Transverse colon (tissue), 4 donors: ENCODE results near the gene FBP2. TPM values are rescaled to one million over a fixed set of nuclear protein-coding genes. Genes with fewer than 3 reads are reported as not detected.

Source experiments
- DNase-seq: peaks from one replicate; pipeline ENCODE4 v3.0.0-alpha.2; 2019
- H3K27ac ChIP-seq, 4 donors: fragments of 200-600 bp; sonication (generic); 2 replicates each; pipeline ENCODE4 v1.5.1; 2016 to 2018; ENCODE audit warnings: inconsistent platforms in 4 of 4
- H3K27me3 ChIP-seq: fragments of 200-600 bp; sonication (generic); 2 replicates; pipeline ENCODE4 v1.5.1; 2017; ENCODE audit warnings: inconsistent platforms
- H3K36me3 ChIP-seq, 4 donors: fragments of 200-600 bp; sonication (generic); 2 replicates each; pipeline ENCODE4 v1.5.1; 2017 to 2019; ENCODE audit warnings: inconsistent platforms in 4 of 4
- H3K4me1 ChIP-seq, 4 donors: fragments of 200-600 bp; sonication (generic); 2 replicates each; pipeline ENCODE4 v1.5.1; 2017 to 2020; ENCODE audit warnings: inconsistent platforms in 4 of 4
- H3K4me3 ChIP-seq, 4 donors: fragments of 200-600 bp; sonication (generic); 1 replicate in 1 of 4; 2 replicates in 3 of 4; pipeline versions ENCODE4 v1.5.1 to v1.6.1; 2017 to 2019; ENCODE audit warnings: inconsistent platforms in 4 of 4
- H3K9me3 ChIP-seq, 2 donors: fragments of 200-600 bp; sonication (generic); 2 replicates each; pipeline ENCODE4 v1.5.1; 2017 to 2019; ENCODE audit warnings: inconsistent platforms in 2 of 2
- CTCF ChIP-seq, 5 experiments: fragments of 200-600 bp in 3 of 5; fragments of 450-650 bp in 2 of 5; sonication (generic) in 3 of 5; IDR thresholded peaks; 1 replicate in 2 of 5; 2 replicates in 3 of 5; pipeline ENCODE4 v1.5.1; 2016 to 2017; ENCODE audit warnings: antibody characterized with exemption in 5 of 5, inconsistent platforms in 3 of 5, mild to moderate bottlenecking in 2 of 5, moderate library complexity in 1 of 5
- EP300 ChIP-seq: sonication (generic); formaldehyde crosslinking; IDR thresholded peaks from one replicate; pipeline ENCODE4 v1.6.1; 2017; ENCODE audit warnings: antibody characterized with exemption, low read depth
- POLR2A ChIP-seq: fragments of 450-650 bp; IDR thresholded peaks from one replicate; pipeline ENCODE4 v1.6.1; 2016; ENCODE audit warnings: antibody characterized with exemption, mild to moderate bottlenecking, moderate library complexity
- POLR2AphosphoS5 ChIP-seq, 3 donors: sonication (generic); formaldehyde crosslinking; IDR thresholded peaks; one replicate each; pipeline ENCODE4 v1.6.1; 2016; ENCODE audit warnings: antibody characterized with exemption in 3 of 3
- WGBS, 2 donors: methylation state at CpG; one replicate each; pipeline ENCODE4 v1.1.5; 2018; ENCODE audit warnings: low coverage in 1 of 2; 5-methylcytosine and 5-hydroxymethylcytosine counted together
- in situ Hi-C, 4 donors: fragments of 200-750 bp; cut with MboI; loops; one replicate each; pipeline versions ENCODE4 v1.15.0 to v1.15.1; 2017; ENCODE audit warnings: low sequenced_read_pairs in 3 of 4, low pct_ligation_motif_present in 1 of 4, low pct_unique_long_range_greater_than_20kb in 1 of 4
- intact Hi-C: fragments of 100-400 bp; cut with DNase I; formaldehyde crosslinking; loops from one replicate; pipeline ENCODE4 v1.15.1; 2023; ENCODE audit warnings: low total_unique reads
- total RNA-seq, 4 donors: library from RNA; depleted of rRNA; stranded (reverse); fragments of >200 nt; gene quantifications; one replicate each; pipeline ENCODE4 v1.1.0, GENCODE V29; 2016

The FBP2 gene
- total RNA-seq, 4 donors from 2014 or later = not detected

GRCh38 chr9:94538908-94539307, 54.7 kb downstream of the FBP2 start:
- Histone ChIP-seq H3K4me1 (peaks cover 0 to 9% (median 3%) of the 10 kb centered on the region in 4 donors), H3K36me3 (no peaks in the 10 kb centered on the region), H3K27ac (no peak overlapping the region), H3K9me3 (no peaks in the 10 kb centered on the region), H3K4me3 (no peak overlapping the region), H3K27me3 (no peaks in the 10 kb centered on the region)
- intact Hi-C loops (no loop called here), in situ Hi-C loops (no loop called here)
- TF ChIP-seq POLR2AphosphoS5 (IDR thresholded peaks at IDR 0.05) = no peak
- no peak for TF ChIP-seq CTCF (IDR thresholded peaks at IDR 0.05)
- no peak for TF ChIP-seq POLR2A
- TF ChIP-seq EP300 = no peak
- DNase-seq = no peak
- WGBS, 2 donors = 88 to 90% methylated on average over 4 of the region's 4 CpGs

- intact Hi-C loops = no loop called here
- no peak for DNase-seq
- Histone ChIP-seq H3K4me1 (peaks cover 0 to 20% (median 4%) of the 10 kb centered on the region in 4 donors), H3K36me3 (no peaks in the 10 kb centered on the region), H3K4me3 (no peak overlapping the region), H3K9me3 (no peaks in the 10 kb centered on the region), H3K27me3 (no peaks in the 10 kb centered on the region), H3K27ac (no peak overlapping the region)
- in situ Hi-C loops = no loop called here
- TF ChIP-seq EP300 = no peak
- TF ChIP-seq CTCF (IDR thresholded peaks at IDR 0.05) = no peak
- TF ChIP-seq POLR2A = no peak
- no peak for TF ChIP-seq POLR2AphosphoS5 (IDR thresholded peaks at IDR 0.05)
- WGBS, 2 donors = 15 to 62% methylated on average over 2 to 4 of the region's 4 CpGs
These were observed 58.7 kb downstream of the FBP2 start for GRCh38 chr9:94534901-94535300.

- peak overlapping the region; percentile 50 to 73 (median 60) for H3K27ac ChIP-seq
- no peak for DNase-seq
- no peak overlapping the region for H3K4me3 ChIP-seq
- TF ChIP-seq POLR2A (no peak), POLR2AphosphoS5 (IDR thresholded peaks at IDR 0.05) (no peak), CTCF (IDR thresholded peaks at IDR 0.05) (no peak), EP300 (no peak)
- H3K9me3 ChIP-seq = no peaks in the 10 kb centered on the region
- H3K27me3 ChIP-seq = no peaks in the 10 kb centered on the region
- H3K4me1 ChIP-seq = peaks cover 0 to 20% (median 4%) of the 10 kb centered on the region in 4 donors
- in situ Hi-C loops = no loop called here
- intact Hi-C loops = no loop called here
- H3K36me3 ChIP-seq = no peaks in the 10 kb centered on the region
- 47 to 63% methylated on average over 5 to 10 of the region's 10 CpGs for whole genome bisulfite sequencing, 2 donors
These were observed 60.0 kb downstream of the FBP2 start for GRCh38 chr9:94533601-94534000.

GRCh38 chr9:94533155-94533554, 60.5 kb downstream of the FBP2 start:
- 46 to 48% methylated on average over 1 of the region's 1 CpG for WGBS, 2 donors

More at GRCh38 chr9:94533155-94533554, 60.5 kb downstream of the FBP2 start:
- no peaks in the 10 kb centered on the region for H3K27me3 ChIP-seq
- intact Hi-C loops = no loop called here
- peak overlapping the region; percentile 50 to 73 (median 60) for H3K27ac ChIP-seq
- peaks cover 0 to 20% (median 4%) of the 10 kb centered on the region in 4 donors for H3K4me1 ChIP-seq
- H3K9me3 ChIP-seq = no peaks in the 10 kb centered on the region
- no peak for TF ChIP-seq CTCF (IDR thresholded peaks at IDR 0.05)
- no peak for TF ChIP-seq POLR2A
- no peak for TF ChIP-seq EP300
- TF ChIP-seq POLR2AphosphoS5 (IDR thresholded peaks at IDR 0.05) = no peak
- no peaks in the 10 kb centered on the region for H3K36me3 ChIP-seq
- no peak overlapping the region for H3K4me3 ChIP-seq
- no peak for DNase-seq
- in situ Hi-C loops = no loop called here
